Kidney (tissue), 14 donors: ENCODE data around the gene SPRING1. TPM values are rescaled to one million over a fixed set of nuclear protein-coding genes. Genes with fewer than 3 reads are reported as not detected.
A peak's percentile ranks its signal among the peaks of the same experiment; 100 is the strongest.

ENCODE experiments used
- DNase-seq, 5 donors: peaks; one replicate each; pipeline ENCODE4 v3.0.0-alpha.2; 2013 to 2020
- FAIRE-seq: peaks from 2 replicates; lab custom pipeline; 2012; peaks lifted over from hg19 to GRCh38; lab: Jason Lieb, UNC
- H3K27ac ChIP-seq, 2 donors: one replicate each; pipeline ENCODE4 v1.7.0; 2013; ENCODE audit warnings: low read depth in 2 of 2, low read length in 2 of 2, inconsistent platforms in 1 of 2
- H3K27me3 ChIP-seq: one replicate; pipeline ENCODE4 v1.7.1; 2013; ENCODE audit warnings: low read length, inconsistent platforms; ENCODE audit not compliant: control insufficient read depth, insufficient read depth
- H3K36me3 ChIP-seq, 3 donors: one replicate each; pipeline versions ENCODE4 v1.7.0 to v1.7.1; 2013; ENCODE audit warnings: low read length in 3 of 3, control low read depth in 1 of 3, inconsistent platforms in 1 of 3; ENCODE audit not compliant: insufficient read depth in 3 of 3, control insufficient read depth in 2 of 3
- H3K4me1 ChIP-seq, 3 donors: one replicate each; pipeline versions ENCODE4 v1.7.0 to v1.7.1; 2013; ENCODE audit warnings: low read length in 3 of 3, inconsistent platforms in 1 of 3, low read depth in 1 of 3; ENCODE audit not compliant: control insufficient read depth in 2 of 3, insufficient read depth in 2 of 3
- H3K4me3 ChIP-seq, 3 donors: one replicate each; pipeline versions ENCODE4 v1.7.0 to v1.8.1; 2013; ENCODE audit warnings: low read length in 3 of 3, control low read depth in 1 of 3, inconsistent platforms in 1 of 3
- H3K9ac ChIP-seq, 3 donors: one replicate each; pipeline versions ENCODE4 v1.7.0 to v1.7.1; 2013; ENCODE audit warnings: low read length in 3 of 3, control low read depth in 1 of 3, inconsistent platforms in 1 of 3
- H3K9me3 ChIP-seq, 3 donors: one replicate each; pipeline versions ENCODE4 v1.7.0 to v1.7.1; 2013; ENCODE audit warnings: low read length in 3 of 3, control low read depth in 1 of 3, inconsistent platforms in 1 of 3; ENCODE audit not compliant: control insufficient read depth in 2 of 3, insufficient read depth in 1 of 3
- CTCF ChIP-seq: IDR thresholded peaks from 3 replicates; pipeline ENCODE4 v1.5.1; 2012; ENCODE audit warnings: mild to moderate bottlenecking, moderate library complexity, borderline replicate concordance; ENCODE audit not compliant: insufficient read depth; ENCODE audit errors: extremely low read depth
- intact Hi-C: fragments of 100-400 bp; cut with DNase I; formaldehyde crosslinking; loops from one replicate; pipeline ENCODE4 v1.11.1; 2022
- polyA plus RNA-seq: library from polyadenylated mRNA; stranded (reverse); fragments of 350-450 nt; fragmentation: Illumina TruSeq; extraction: RNeasy Lipid Tissue Mini Kit (QIAGEN cat#74804); gene quantifications from one replicate; pipeline ENCODE4 v1.2.3, GENCODE V29; 2014; ENCODE audit warnings: low read depth, low replicate concordance; ENCODE audit not compliant: insufficient read depth
- total RNA-seq: library from RNA; stranded (reverse); fragmentation: NEBNext Ultra II Directional; extraction: Animal tissue kit (Norgen Biotek cat#: 25700); gene quantifications from one replicate; pipeline ENCODE4 v1.2.1, GENCODE V29; 2021
- donor health status: control.
- donor health status: control.
- donor health status: control.
- donor health status: control.
- donor health status: control.
- donor health status: DM: yes; HTN: yes; CAD: no.
- donor health status: Normal renal cell carcinoma (clear cell type).

The SPRING1 gene
- total and polyA plus RNA-seq, 2 donors from 2014 or later: 45.3 to 49.4 TPM

GRCh38 chr12:116774020-116774419, 36.2 kb upstream of the SPRING1 start:
- Histone ChIP-seq H3K36me3 (no peaks in the 10 kb centered on the region), H3K4me3 (no peak overlapping the region), H3K9me3 (no peaks in the 10 kb centered on the region), H3K9ac (no peak overlapping the region), H3K27ac (no peak overlapping the region), H3K27me3 (no peaks in the 10 kb centered on the region), H3K4me1 (no peaks in the 10 kb centered on the region)
- intact Hi-C loops: no loop called here
- FAIRE-seq (no peak), DNase-seq (no peak)
- TF ChIP-seq CTCF: no peak

GRCh38 chr12:116773276-116773731, 35.4 kb upstream of the SPRING1 start:
- H3K27ac ChIP-seq: no peak overlapping the region
- H3K9ac ChIP-seq: no peak overlapping the region
- FAIRE-seq: no peak
- H3K4me1 ChIP-seq: no peaks in the 10 kb centered on the region
- H3K27me3 ChIP-seq: no peaks in the 10 kb centered on the region
- no peak for DNase-seq
- intact Hi-C loops: no loop called here
- peak; percentile 8 for TF ChIP-seq CTCF
- no peaks in the 10 kb centered on the region for H3K36me3 ChIP-seq
- H3K4me3 ChIP-seq: no peak overlapping the region
- no peaks in the 10 kb centered on the region for H3K9me3 ChIP-seq

- Histone ChIP-seq H3K27ac (no peak overlapping the region), H3K4me1 (no peaks in the 10 kb centered on the region), H3K4me3 (no peak overlapping the region), H3K9ac (no peak overlapping the region), H3K36me3 (no peaks in the 10 kb centered on the region), H3K27me3 (no peaks in the 10 kb centered on the region), H3K9me3 (no peaks in the 10 kb centered on the region)
- intact Hi-C loops: no loop called here
- FAIRE-seq: no peak
- TF ChIP-seq CTCF: no peak
- DNase-seq: no peak
Measured at GRCh38 chr12:116771651-116772050, 33.8 kb upstream of the SPRING1 start.

- no peak for DNase-seq
- Histone ChIP-seq H3K9me3 (no peaks in the 10 kb centered on the region), H3K27me3 (no peaks in the 10 kb centered on the region), H3K4me1 (no peaks in the 10 kb centered on the region), H3K36me3 (no peaks in the 10 kb centered on the region), H3K27ac (no peak overlapping the region), H3K4me3 (no peak overlapping the region), H3K9ac (no peak overlapping the region)
- intact Hi-C loops: no loop called here
- no peak for TF ChIP-seq CTCF
- no peak for FAIRE-seq
Measured at GRCh38 chr12:116766746-116767145, 28.9 kb upstream of the SPRING1 start.
